ENCODE data around the gene ROBO1.
"Not testable (repeated sequence)": the region's sequence is repeated elsewhere in the genome, so short reads cannot be mapped to it uniquely, and the experiment has no call there.

The ROBO1 gene

DNA sequence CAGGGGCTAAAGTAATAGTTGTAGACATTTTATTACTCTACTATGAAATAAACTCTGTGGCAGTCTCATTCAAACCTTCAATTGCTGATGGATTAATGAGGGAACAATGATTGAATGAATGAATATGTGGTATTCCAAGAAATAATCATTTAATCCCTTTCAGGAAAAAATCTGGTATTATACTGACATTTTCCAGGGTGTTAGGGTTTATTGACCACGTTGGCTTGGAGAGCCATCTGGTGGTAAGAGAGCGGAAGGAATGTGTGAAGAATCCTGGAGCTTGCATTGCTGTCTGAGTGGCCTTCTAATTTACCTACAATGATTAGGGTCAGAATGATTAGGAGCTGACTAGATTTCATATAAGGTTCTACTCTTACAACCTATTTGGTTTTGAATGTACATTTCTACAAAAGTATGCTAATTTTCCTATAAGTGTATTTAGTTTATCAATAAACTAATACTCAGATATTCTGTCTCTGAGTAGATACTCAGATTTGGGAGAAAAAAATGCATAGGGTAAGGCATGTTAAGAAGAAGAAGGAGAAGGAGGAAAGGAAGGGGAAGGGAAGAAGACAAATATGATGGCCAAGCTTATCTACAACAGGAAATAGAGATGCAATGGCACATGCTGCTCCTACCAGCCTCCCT lies 249.9 kb downstream of the ROBO1 start:
- H3K4me3 ChIP-seq (ENCODE audit: low read length in 2 of 2): no peak overlapping the region
- no peak overlapping the region for H3K27ac ChIP-seq (ENCODE audit: low read depth in 2 of 2, low read length in 2 of 2)
- H3K4me1 ChIP-seq (ENCODE audit: control insufficient read depth in 2 of 2, insufficient read depth in 2 of 2, low read length in 2 of 2): no peaks in the 10 kb centered on the region
- no peak overlapping the region for H3K9ac ChIP-seq (ENCODE audit: low read depth in 1 of 2, low read length in 2 of 2)
- H3K36me3 ChIP-seq (ENCODE audit: control insufficient read depth in 2 of 2, insufficient read depth in 2 of 2, low read length in 2 of 2): no peaks in the 10 kb centered on the region
- H3K9me3 ChIP-seq (ENCODE audit: control insufficient read depth in 2 of 2, low read length in 2 of 2): no peaks in the 10 kb centered on the region
- no peaks in the 10 kb centered on the region for H3K27me3 ChIP-seq (ENCODE audit: control insufficient read depth in 2 of 2, insufficient read depth in 2 of 2, low read length in 2 of 2)

- Histone ChIP-seq H3K4me1 (ENCODE audit: control insufficient read depth in 2 of 2, insufficient read depth in 2 of 2, low read length in 2 of 2) (no peaks in the 10 kb centered on the region), H3K36me3 (ENCODE audit: control insufficient read depth in 2 of 2, insufficient read depth in 2 of 2, low read length in 2 of 2) (no peaks in the 10 kb centered on the region), H3K27me3 (ENCODE audit: control insufficient read depth in 2 of 2, insufficient read depth in 2 of 2, low read length in 2 of 2) (no peaks in the 10 kb centered on the region), H3K27ac (ENCODE audit: low read depth in 2 of 2, low read length in 2 of 2) (no peak overlapping the region), H3K9ac (ENCODE audit: low read depth in 1 of 2, low read length in 2 of 2) (no peak overlapping the region), H3K9me3 (ENCODE audit: control insufficient read depth in 2 of 2, low read length in 2 of 2) (no peaks in the 10 kb centered on the region), H3K4me3 (ENCODE audit: low read length in 2 of 2) (no peak overlapping the region)
Observed at GRCh38 chr3:79516795-79517194, 251.0 kb downstream of the ROBO1 start.

GRCh38 chr3:79515072-79515471 lies 252.7 kb downstream of the ROBO1 start:
- Histone ChIP-seq H3K9ac (ENCODE audit: low read depth in 1 of 2, low read length in 2 of 2) (no peak overlapping the region), H3K4me1 (ENCODE audit: control insufficient read depth in 2 of 2, insufficient read depth in 2 of 2, low read length in 2 of 2) (no peaks in the 10 kb centered on the region), H3K27me3 (ENCODE audit: control insufficient read depth in 2 of 2, insufficient read depth in 2 of 2, low read length in 2 of 2) (no peaks in the 10 kb centered on the region), H3K4me3 (ENCODE audit: low read length in 2 of 2) (no peak overlapping the region), H3K27ac (ENCODE audit: low read depth in 2 of 2, low read length in 2 of 2) (no peak overlapping the region), H3K9me3 (ENCODE audit: control insufficient read depth in 2 of 2, low read length in 2 of 2) (no peaks in the 10 kb centered on the region), H3K36me3 (ENCODE audit: control insufficient read depth in 2 of 2, insufficient read depth in 2 of 2, low read length in 2 of 2) (no peaks in the 10 kb centered on the region)

DNA sequence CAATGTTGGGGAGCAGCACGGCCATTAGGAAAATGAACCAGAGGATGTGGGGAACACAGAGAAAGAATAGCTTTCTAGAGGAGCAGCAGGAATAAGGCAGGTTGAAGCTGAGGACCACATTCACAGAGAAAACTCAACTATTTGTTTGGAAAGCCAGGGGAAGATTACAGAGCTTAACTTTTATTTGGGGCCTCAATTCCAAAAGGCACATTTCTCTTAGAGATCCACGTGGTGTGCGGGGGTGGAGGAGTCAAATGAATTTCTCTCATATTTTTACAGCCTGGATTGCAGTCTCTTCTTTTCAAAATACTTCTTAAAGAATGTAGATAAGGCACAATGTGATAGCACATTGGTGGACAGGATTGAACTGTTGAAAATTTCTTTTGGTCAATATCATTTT lies 253.7 kb downstream of the ROBO1 start:
- no peak overlapping the region for H3K4me3 ChIP-seq (ENCODE audit: low read length in 2 of 2)
- no peak overlapping the region for H3K9ac ChIP-seq (ENCODE audit: low read depth in 1 of 2, low read length in 2 of 2)
- H3K27me3 ChIP-seq (ENCODE audit: control insufficient read depth in 2 of 2, insufficient read depth in 2 of 2, low read length in 2 of 2): no peaks in the 10 kb centered on the region
- no peaks in the 10 kb centered on the region for H3K4me1 ChIP-seq (ENCODE audit: control insufficient read depth in 2 of 2, insufficient read depth in 2 of 2, low read length in 2 of 2)
- H3K36me3 ChIP-seq (ENCODE audit: control insufficient read depth in 2 of 2, insufficient read depth in 2 of 2, low read length in 2 of 2): no peaks in the 10 kb centered on the region
- H3K9me3 ChIP-seq (ENCODE audit: control insufficient read depth in 2 of 2, low read length in 2 of 2): no peaks in the 10 kb centered on the region
- no peak overlapping the region for H3K27ac ChIP-seq (ENCODE audit: low read depth in 2 of 2, low read length in 2 of 2)

GRCh38 chr3:79506751-79507150 lies 261.0 kb downstream of the ROBO1 start:
- H3K4me3 ChIP-seq (ENCODE audit: low read length in 2 of 2): no peak overlapping the region
- no peaks in the 10 kb centered on the region for H3K27me3 ChIP-seq (ENCODE audit: control insufficient read depth in 2 of 2, insufficient read depth in 2 of 2, low read length in 2 of 2)
- no peaks in the 10 kb centered on the region for H3K4me1 ChIP-seq (ENCODE audit: control insufficient read depth in 2 of 2, insufficient read depth in 2 of 2, low read length in 2 of 2)
- H3K27ac ChIP-seq (ENCODE audit: low read depth in 2 of 2, low read length in 2 of 2): no peak overlapping the region
- H3K9me3 ChIP-seq (ENCODE audit: control insufficient read depth in 2 of 2, low read length in 2 of 2): no peaks in the 10 kb centered on the region
- no peaks in the 10 kb centered on the region for H3K36me3 ChIP-seq (ENCODE audit: control insufficient read depth in 2 of 2, insufficient read depth in 2 of 2, low read length in 2 of 2)
- no peak overlapping the region for H3K9ac ChIP-seq (ENCODE audit: low read depth in 1 of 2, low read length in 2 of 2)

DNA sequence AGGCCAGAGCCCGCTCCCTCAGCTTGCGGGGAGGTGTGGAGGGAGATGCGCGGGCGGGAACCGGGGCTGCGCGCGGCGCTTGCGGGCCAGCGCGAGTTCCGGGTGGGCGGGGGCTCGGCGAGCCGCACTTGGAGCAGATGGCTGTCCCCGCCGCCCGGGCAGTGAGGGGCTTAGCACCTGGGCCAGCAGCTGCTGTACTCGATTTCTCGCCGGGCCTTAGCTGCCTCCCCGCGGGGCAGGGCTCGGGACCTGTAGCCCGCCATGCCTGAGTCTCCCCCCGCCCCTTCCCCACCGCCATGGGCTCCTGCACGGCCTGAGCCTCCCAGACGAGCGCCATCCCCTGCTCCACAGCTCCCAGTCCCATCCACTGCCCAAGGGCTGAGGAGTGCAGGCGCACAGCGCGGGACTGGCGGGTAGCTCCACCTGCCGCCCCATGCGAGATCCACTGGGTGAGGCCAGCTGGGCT lies 265.5 kb downstream of the ROBO1 start:
- H3K9me3 ChIP-seq (ENCODE audit: control insufficient read depth in 2 of 2, low read length in 2 of 2); H3K27ac ChIP-seq (ENCODE audit: low read depth in 2 of 2, low read length in 2 of 2); H3K4me1 ChIP-seq (ENCODE audit: control insufficient read depth in 2 of 2, insufficient read depth in 2 of 2, low read length in 2 of 2); H3K27me3 ChIP-seq (ENCODE audit: control insufficient read depth in 2 of 2, insufficient read depth in 2 of 2, low read length in 2 of 2); H3K9ac ChIP-seq (ENCODE audit: low read depth in 1 of 2, low read length in 2 of 2); H3K36me3 ChIP-seq (ENCODE audit: control insufficient read depth in 2 of 2, insufficient read depth in 2 of 2, low read length in 2 of 2); H3K4me3 ChIP-seq (ENCODE audit: low read length in 2 of 2): not testable (repeated sequence)

DNA sequence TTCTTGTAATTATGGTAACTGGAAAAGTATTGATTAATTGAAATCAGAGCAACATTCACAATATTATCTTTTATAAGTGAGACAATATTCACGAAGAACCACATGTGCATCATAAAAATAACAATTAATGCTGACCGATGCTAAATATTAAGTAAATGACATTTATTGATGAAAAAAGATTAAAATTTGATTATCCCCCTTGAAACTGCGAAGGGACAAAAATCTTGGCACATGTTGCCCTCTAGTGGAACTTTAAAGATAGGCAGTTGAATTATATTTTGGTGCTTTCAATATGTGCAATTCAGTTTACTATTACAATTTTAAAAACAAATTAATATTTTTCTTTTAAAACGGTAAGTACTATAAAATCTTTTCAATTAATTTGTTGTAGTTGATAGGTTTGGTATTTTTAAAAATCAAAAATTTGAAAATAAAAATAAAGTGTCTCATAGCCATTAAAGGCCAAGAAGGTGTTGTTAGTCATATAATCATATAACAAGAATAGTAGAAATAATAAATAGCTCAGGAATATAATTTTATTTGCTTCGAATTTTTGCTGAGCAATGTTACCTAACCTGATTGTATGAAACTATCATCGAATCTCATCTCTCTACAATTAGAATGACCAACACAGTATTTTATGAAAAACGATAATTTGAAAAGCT lies 270.2 kb downstream of the ROBO1 start:
- H3K36me3 ChIP-seq (ENCODE audit: control insufficient read depth in 2 of 2, insufficient read depth in 2 of 2, low read length in 2 of 2): no peaks in the 10 kb centered on the region
- no peaks in the 10 kb centered on the region for H3K9me3 ChIP-seq (ENCODE audit: control insufficient read depth in 2 of 2, low read length in 2 of 2)
- H3K4me1 ChIP-seq (ENCODE audit: control insufficient read depth in 2 of 2, insufficient read depth in 2 of 2, low read length in 2 of 2): no peaks in the 10 kb centered on the region
- H3K27me3 ChIP-seq (ENCODE audit: control insufficient read depth in 2 of 2, insufficient read depth in 2 of 2, low read length in 2 of 2): no peaks in the 10 kb centered on the region
- no peak overlapping the region for H3K9ac ChIP-seq (ENCODE audit: low read depth in 1 of 2, low read length in 2 of 2)
- no peak overlapping the region for H3K27ac ChIP-seq (ENCODE audit: low read depth in 2 of 2, low read length in 2 of 2)
- no peak overlapping the region for H3K4me3 ChIP-seq (ENCODE audit: low read length in 2 of 2)

GRCh38 chr3:79491029-79491641 lies 276.7 kb downstream of the ROBO1 start:
- H3K9me3 ChIP-seq (ENCODE audit: control insufficient read depth in 2 of 2, low read length in 2 of 2): no peaks in the 10 kb centered on the region
- no peaks in the 10 kb centered on the region for H3K4me1 ChIP-seq (ENCODE audit: control insufficient read depth in 2 of 2, insufficient read depth in 2 of 2, low read length in 2 of 2)
- no peak overlapping the region for H3K9ac ChIP-seq (ENCODE audit: low read depth in 1 of 2, low read length in 2 of 2)
- no peaks in the 10 kb centered on the region for H3K36me3 ChIP-seq (ENCODE audit: control insufficient read depth in 2 of 2, insufficient read depth in 2 of 2, low read length in 2 of 2)
- no peak overlapping the region for H3K27ac ChIP-seq (ENCODE audit: low read depth in 2 of 2, low read length in 2 of 2)
- H3K27me3 ChIP-seq (ENCODE audit: control insufficient read depth in 2 of 2, insufficient read depth in 2 of 2, low read length in 2 of 2): no peaks in the 10 kb centered on the region
- no peak overlapping the region for H3K4me3 ChIP-seq (ENCODE audit: low read length in 2 of 2)

DNA sequence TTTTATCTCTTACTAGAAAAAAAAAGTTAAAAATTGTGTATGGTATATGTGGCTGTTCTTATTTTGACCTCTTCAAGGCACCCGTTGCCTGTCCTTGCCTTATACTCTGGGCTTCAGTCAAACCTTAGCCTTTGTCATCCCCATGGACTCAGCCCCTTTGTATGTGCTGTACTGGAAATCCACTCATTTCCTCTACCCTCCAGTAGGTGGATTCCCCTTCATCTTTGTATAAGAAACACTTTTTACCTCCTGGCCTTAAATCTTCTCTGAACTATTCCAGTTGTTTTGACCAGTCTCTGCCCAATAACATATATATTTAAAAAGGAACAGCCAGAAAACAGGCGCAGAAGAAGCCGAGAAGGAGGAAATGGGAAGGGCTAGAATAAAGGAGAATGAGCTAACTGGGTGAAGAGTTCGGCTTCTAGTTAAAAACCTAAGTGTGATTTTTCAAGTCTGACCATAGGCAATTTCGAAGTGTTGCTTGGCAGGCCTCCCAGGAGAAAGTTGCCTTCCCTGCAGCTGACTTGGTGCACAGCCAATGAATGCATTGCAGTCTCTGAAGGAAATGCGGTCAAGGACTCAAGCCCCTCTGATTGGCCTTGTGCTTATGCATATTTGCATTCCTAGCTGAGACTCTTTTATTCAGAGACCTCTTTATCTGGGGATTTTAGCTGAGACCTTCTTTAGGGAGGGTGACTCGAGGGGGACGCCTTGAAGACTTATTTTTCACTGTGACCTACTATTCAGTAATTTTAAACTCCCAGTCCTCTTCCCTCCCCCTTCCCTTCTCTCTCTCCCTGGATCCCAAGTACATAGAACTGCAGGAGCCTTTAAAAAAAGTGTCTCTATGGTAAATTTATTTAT lies 277.4 kb downstream of the ROBO1 start:
- H3K4me3 ChIP-seq (ENCODE audit: low read length in 2 of 2): no peak overlapping the region

DNA sequence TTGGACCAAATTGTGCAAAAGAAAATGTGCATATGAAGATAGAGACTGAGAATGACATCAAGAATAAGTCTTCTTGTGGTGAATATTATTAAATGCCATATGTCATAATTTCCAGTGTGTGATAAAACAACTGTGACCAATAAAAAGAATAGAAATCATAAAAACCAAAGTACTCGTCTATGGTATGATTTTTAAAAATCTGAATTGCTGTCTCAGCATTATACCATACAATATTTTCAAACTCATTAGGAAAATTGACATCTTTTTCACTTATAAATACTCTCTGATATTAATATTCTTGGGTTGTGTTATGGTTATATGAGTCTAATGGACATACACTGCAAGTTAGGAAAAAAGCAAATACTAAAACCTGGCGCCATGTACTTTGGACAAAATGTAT lies 279.4 kb downstream of the ROBO1 start:
- Histone ChIP-seq H3K27ac (ENCODE audit: low read depth in 2 of 2, low read length in 2 of 2) (no peak overlapping the region), H3K9me3 (ENCODE audit: control insufficient read depth in 2 of 2, low read length in 2 of 2) (no peaks in the 10 kb centered on the region), H3K4me3 (ENCODE audit: low read length in 2 of 2) (no peak overlapping the region), H3K36me3 (ENCODE audit: control insufficient read depth in 2 of 2, insufficient read depth in 2 of 2, low read length in 2 of 2) (no peaks in the 10 kb centered on the region), H3K4me1 (ENCODE audit: control insufficient read depth in 2 of 2, insufficient read depth in 2 of 2, low read length in 2 of 2) (no peaks in the 10 kb centered on the region), H3K27me3 (ENCODE audit: control insufficient read depth in 2 of 2, insufficient read depth in 2 of 2, low read length in 2 of 2) (no peaks in the 10 kb centered on the region), H3K9ac (ENCODE audit: low read depth in 1 of 2, low read length in 2 of 2) (no peak overlapping the region)

More for the DNA sequence above, 277.4 kb downstream of the ROBO1 start:
- Histone ChIP-seq H3K27me3 (ENCODE audit: control insufficient read depth in 2 of 2, insufficient read depth in 2 of 2, low read length in 2 of 2) (no peaks in the 10 kb centered on the region), H3K27ac (ENCODE audit: low read depth in 2 of 2, low read length in 2 of 2) (no peak overlapping the region), H3K9me3 (ENCODE audit: control insufficient read depth in 2 of 2, low read length in 2 of 2) (no peaks in the 10 kb centered on the region), H3K9ac (ENCODE audit: low read depth in 1 of 2, low read length in 2 of 2) (no peak overlapping the region), H3K36me3 (ENCODE audit: control insufficient read depth in 2 of 2, insufficient read depth in 2 of 2, low read length in 2 of 2) (no peaks in the 10 kb centered on the region), H3K4me1 (ENCODE audit: control insufficient read depth in 2 of 2, insufficient read depth in 2 of 2, low read length in 2 of 2) (no peaks in the 10 kb centered on the region)

Data from mucosa of rectum (tissue), 2 donors.